OCI-LY3 (cell line): ENCODE results near the gene SARS2.

Source experiments
- CTCF ChIP-seq: fragments of 200-600, 300-600 bp; sonication (generic); IDR thresholded peaks from 2 replicates; pipeline ENCODE4 v1.5.1; 2014; ENCODE audit warnings: antibody characterized with exemption, low read length, low read depth
- EZH2phosphoT487 ChIP-seq: fragments of 200-600 bp; shearing (Covaris generic); IDR thresholded peaks from 2 replicates; pipeline ENCODE4 v1.6.1; 2018; ENCODE audit warnings: antibody characterized with exemption, mixed run types, low read depth

- no peak for TF ChIP-seq CTCF
- no peak for TF ChIP-seq EZH2phosphoT487
These were observed 894 bp upstream of the SARS2 start for GRCh38 chr19:38931521-38931793.
